ENCODE data around the gene CDV3.

- TF ChIP-seq GATA2 (IDR thresholded peaks at IDR 0.05; ENCODE audit: low read depth, low read length) (no peak), GATA3 (IDR thresholded peaks at IDR 0.05; ENCODE audit: low read depth, low read length) (no peak)
Measured at GRCh38 chr3:133610031-133610430, 36.5 kb downstream of the CDV3 start.
